ENCODE data around the gene MACROD1. TPM values are rescaled to one million over a fixed set of nuclear protein-coding genes. Genes with fewer than 3 reads are reported as not detected.

The MACROD1 gene
- total and polyA plus RNA-seq, 2 donors (not counting 1 experiment from before 2014, with no cell fraction given): 2.7 to 8.6 TPM

GRCh38 chr11:64077607-64078006 lies 88.3 kb downstream of the MACROD1 start:
- no peaks in the 10 kb centered on the region for H3K4me1 ChIP-seq (ENCODE audit: control insufficient read depth in 2 of 2, insufficient read depth in 2 of 2, low read length in 2 of 2)
- Mint-ChIP-seq H3K4me1 (no peaks in the 10 kb centered on the region), H3K27ac (no peak overlapping the region), H3K9me3 (ENCODE audit: insufficient read depth) (no peaks in the 10 kb centered on the region), H3K4me3 (no peak overlapping the region), H3K27me3 (no peaks in the 10 kb centered on the region)
- TF ChIP-seq CTCF (IDR thresholded peaks at IDR 0.05) (no peak), EZH2 (IDR thresholded peaks at IDR 0.05; ENCODE audit: borderline replicate concordance, insufficient read depth, low read depth, low read length, poor library complexity, severe bottlenecking) (no peak)
- DNase-seq: no peak
- H3K36me3 ChIP-seq (replicated peaks in 1 of 2; ENCODE audit: control extremely low read depth in 1 of 2, control insufficient read depth in 1 of 2, extremely low read depth in 1 of 2, insufficient read depth in 2 of 2, low read length in 1 of 2): no peaks in the 10 kb centered on the region
- H2AFZ ChIP-seq (ENCODE audit: insufficient read depth, low read depth, low read length, poor library complexity, severe bottlenecking): no peak overlapping the region
- no peaks in the 10 kb centered on the region for H3K9me3 ChIP-seq (ENCODE audit: control extremely low read depth in 1 of 3, control insufficient read depth in 2 of 3, insufficient read depth in 1 of 3, low read length in 2 of 3)
- intact Hi-C loops (cut with micrococcal nuclease): no loop called here
- no peaks in the 10 kb centered on the region for H3K79me2 ChIP-seq (ENCODE audit: control insufficient read depth, insufficient read depth, low read length)
- no peak overlapping the region for H3K4me3 ChIP-seq (ENCODE audit: control extremely low read depth in 1 of 5, extremely low read depth in 1 of 5, insufficient read depth in 1 of 5, low read depth in 2 of 5, low read length in 4 of 5)
- ChIA-PET POLR2A (no interaction called here), CTCF (no interaction called here)
- no peaks in the 10 kb centered on the region for H3K27me3 ChIP-seq (replicated peaks in 1 of 4; ENCODE audit: control extremely low read depth in 1 of 4, control insufficient read depth in 3 of 4, insufficient read depth in 4 of 4, low read length in 3 of 4)
- no peaks in the 10 kb centered on the region for H4K20me1 ChIP-seq (ENCODE audit: control insufficient read depth, insufficient read depth, low read length, poor library complexity, severe bottlenecking)
- WGBS (ENCODE audit: insufficient coverage): 94% methylated on average over 12 of the region's 12 CpGs
- H3K9ac ChIP-seq (ENCODE audit: low read length): no peak overlapping the region
- no peak overlapping the region for H3K27ac ChIP-seq (ENCODE audit: low read length in 2 of 2)
- ATAC-seq (ENCODE audit: low read depth): no peak
- no peak overlapping the region for H3K4me2 ChIP-seq (replicated peaks; ENCODE audit: low read depth, low read length, poor library complexity, severe bottlenecking)

GRCh38 chr11:64076758-64077157 lies 89.2 kb downstream of the MACROD1 start:
- no peaks in the 10 kb centered on the region for H3K9me3 ChIP-seq (ENCODE audit: control extremely low read depth in 1 of 3, control insufficient read depth in 2 of 3, insufficient read depth in 1 of 3, low read length in 2 of 3)
- H3K79me2 ChIP-seq (ENCODE audit: control insufficient read depth, insufficient read depth, low read length): no peaks in the 10 kb centered on the region
- no peaks in the 10 kb centered on the region for H3K27me3 ChIP-seq (replicated peaks in 1 of 4; ENCODE audit: control extremely low read depth in 1 of 4, control insufficient read depth in 3 of 4, insufficient read depth in 4 of 4, low read length in 3 of 4)
- no peak overlapping the region for H3K4me2 ChIP-seq (replicated peaks; ENCODE audit: low read depth, low read length, poor library complexity, severe bottlenecking)
- no peaks in the 10 kb centered on the region for H4K20me1 ChIP-seq (ENCODE audit: control insufficient read depth, insufficient read depth, low read length, poor library complexity, severe bottlenecking)
- WGBS (ENCODE audit: insufficient coverage): 83% methylated on average over 5 of the region's 8 CpGs
- no peaks in the 10 kb centered on the region for H3K36me3 ChIP-seq (replicated peaks in 1 of 2; ENCODE audit: control extremely low read depth in 1 of 2, control insufficient read depth in 1 of 2, extremely low read depth in 1 of 2, insufficient read depth in 2 of 2, low read length in 1 of 2)
- Mint-ChIP-seq H3K27me3 (no peaks in the 10 kb centered on the region), H3K9me3 (ENCODE audit: insufficient read depth) (no peaks in the 10 kb centered on the region), H3K27ac (no peak overlapping the region), H3K4me3 (no peak overlapping the region), H3K4me1 (no peaks in the 10 kb centered on the region)
- ATAC-seq (ENCODE audit: low read depth) (no peak), DNase-seq (no peak)
- intact Hi-C loops (cut with micrococcal nuclease): no loop called here
- TF ChIP-seq EZH2 (IDR thresholded peaks at IDR 0.05; ENCODE audit: borderline replicate concordance, insufficient read depth, low read depth, low read length, poor library complexity, severe bottlenecking): no peak
- TF ChIP-seq CTCF (IDR thresholded peaks at IDR 0.05): no peak
- POLR2A ChIA-PET: no interaction called here
- CTCF ChIA-PET: no interaction called here
- H2AFZ ChIP-seq (ENCODE audit: insufficient read depth, low read depth, low read length, poor library complexity, severe bottlenecking): no peak overlapping the region
- no peak overlapping the region for H3K27ac ChIP-seq (ENCODE audit: low read length in 2 of 2)
- no peak overlapping the region for H3K4me3 ChIP-seq (ENCODE audit: control extremely low read depth in 1 of 5, extremely low read depth in 1 of 5, insufficient read depth in 1 of 5, low read depth in 2 of 5, low read length in 4 of 5)
- no peak overlapping the region for H3K9ac ChIP-seq (ENCODE audit: low read length)
- no peaks in the 10 kb centered on the region for H3K4me1 ChIP-seq (ENCODE audit: control insufficient read depth in 2 of 2, insufficient read depth in 2 of 2, low read length in 2 of 2)

Data from B cell (primary cell).